ENCODE measurements around the gene TTC33. TPM values are rescaled to one million over a fixed set of nuclear protein-coding genes. Genes with fewer than 3 reads are reported as not detected.

TTC33 gene
- total RNA-seq, 1 donor from 2014 or later: 9.7 TPM

- DNase-seq (ENCODE audit: low read depth) (peak; percentile 58), FAIRE-seq (no peak)
- Histone ChIP-seq H3K4me3 (ENCODE audit: low read depth, low read length) (no peak overlapping the region), H3K36me3 (ENCODE audit: control insufficient read depth, insufficient read depth, low read length) (no peaks in the 10 kb centered on the region), H3K27me3 (ENCODE audit: control insufficient read depth, insufficient read depth, low read length) (no peaks in the 10 kb centered on the region)
- TF ChIP-seq CTCF (IDR thresholded peaks at IDR 0.05; ENCODE audit: insufficient read depth, low read length, severe bottlenecking): no peak
These were observed 168.4 kb downstream of the TTC33 start for GRCh38 chr5:40587376-40587775.

- no peak overlapping the region for H3K4me3 ChIP-seq (ENCODE audit: low read depth, low read length)
- FAIRE-seq: no peak
These were observed 170.1 kb downstream of the TTC33 start for GRCh38 chr5:40585537-40586267.

GRCh38 chr5:40584054-40584453 is 171.7 kb downstream of the TTC33 start:
- FAIRE-seq (no peak), DNase-seq (ENCODE audit: low read depth) (no peak)
- Histone ChIP-seq H3K36me3 (ENCODE audit: control insufficient read depth, insufficient read depth, low read length) (no peaks in the 10 kb centered on the region), H3K27me3 (ENCODE audit: control insufficient read depth, insufficient read depth, low read length) (no peaks in the 10 kb centered on the region), H3K4me3 (ENCODE audit: low read depth, low read length) (no peak overlapping the region)
- TF ChIP-seq CTCF (IDR thresholded peaks at IDR 0.05; ENCODE audit: insufficient read depth, low read length, severe bottlenecking): no peak

More at GRCh38 chr5:40585537-40586267, 170.1 kb downstream of the TTC33 start:
- no peaks in the 10 kb centered on the region for H3K27me3 ChIP-seq (ENCODE audit: control insufficient read depth, insufficient read depth, low read length)
- TF ChIP-seq CTCF (IDR thresholded peaks at IDR 0.05; ENCODE audit: insufficient read depth, low read length, severe bottlenecking): no peak
- no peak for DNase-seq (ENCODE audit: low read depth)
- H3K36me3 ChIP-seq (ENCODE audit: control insufficient read depth, insufficient read depth, low read length): no peaks in the 10 kb centered on the region

- TF ChIP-seq CTCF (IDR thresholded peaks at IDR 0.05; ENCODE audit: insufficient read depth, low read length, severe bottlenecking): no peak
- no peaks in the 10 kb centered on the region for H3K36me3 ChIP-seq (ENCODE audit: control insufficient read depth, insufficient read depth, low read length)
- FAIRE-seq: peak; percentile 18
- H3K4me3 ChIP-seq (ENCODE audit: low read depth, low read length): no peak overlapping the region
- no peaks in the 10 kb centered on the region for H3K27me3 ChIP-seq (ENCODE audit: control insufficient read depth, insufficient read depth, low read length)
- DNase-seq (ENCODE audit: low read depth): peak; percentile 73
These were observed 177.0 kb downstream of the TTC33 start for GRCh38 chr5:40578501-40579451.

- no peak for TF ChIP-seq CTCF (IDR thresholded peaks at IDR 0.05; ENCODE audit: insufficient read depth, low read length, severe bottlenecking)
- H3K27me3 ChIP-seq (ENCODE audit: control insufficient read depth, insufficient read depth, low read length): no peaks in the 10 kb centered on the region
- no peak overlapping the region for H3K4me3 ChIP-seq (ENCODE audit: low read depth, low read length)
- no peak for DNase-seq (ENCODE audit: low read depth)
- FAIRE-seq: no peak
- no peaks in the 10 kb centered on the region for H3K36me3 ChIP-seq (ENCODE audit: control insufficient read depth, insufficient read depth, low read length)
These were observed 178.0 kb downstream of the TTC33 start for GRCh38 chr5:40577718-40578117.

Measured in bronchial epithelial cell (primary cell).